ENCODE results near the gene PCSK9. TPM values are rescaled to one million over a fixed set of nuclear protein-coding genes. Genes with fewer than 3 reads are reported as not detected.

PCSK9 gene
- total and polyA plus RNA-seq, 2 donors = 0.05 to 0.09 TPM

DNA sequence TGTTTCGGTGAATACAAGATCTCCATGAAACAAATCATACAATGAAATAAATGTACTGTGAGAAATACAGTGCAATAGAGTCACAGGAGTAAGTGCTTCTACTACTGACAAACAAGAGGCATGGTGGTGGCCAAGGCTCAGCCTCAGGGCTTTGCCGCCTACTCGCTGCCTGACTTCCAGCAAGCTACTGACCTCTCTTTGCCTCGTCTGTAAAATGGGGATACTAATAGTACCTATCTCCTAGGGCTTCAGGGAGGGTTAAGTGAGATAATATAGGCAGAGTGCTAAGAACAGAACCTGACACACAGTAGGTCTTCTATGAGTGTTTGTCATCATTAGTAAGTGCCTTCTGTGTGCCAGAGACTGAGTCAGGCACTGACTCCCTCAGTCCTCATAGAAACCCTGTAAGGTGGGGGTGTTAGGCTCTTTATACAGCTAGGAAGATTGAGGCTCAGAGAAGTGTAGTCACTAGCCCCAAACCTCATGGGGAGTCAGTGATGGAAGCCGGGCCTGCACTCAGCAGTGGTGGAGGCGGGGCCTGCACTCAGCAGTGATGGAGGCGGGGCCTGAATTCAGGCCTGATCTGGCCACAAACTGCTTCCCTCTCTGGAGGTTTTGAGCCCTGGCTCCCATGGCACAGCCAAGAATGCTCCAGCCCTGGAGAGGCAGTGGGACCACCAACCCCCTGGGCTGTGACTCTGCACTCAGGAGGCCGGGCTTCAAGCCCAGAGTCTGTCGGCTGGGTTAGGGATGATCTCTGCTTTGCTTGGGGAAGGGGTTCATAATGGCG is 33.8 kb upstream of the PCSK9 start:
- H3K27me3 ChIP-seq (ENCODE audit: control insufficient read depth in 2 of 2, insufficient read depth in 1 of 2, low read length in 1 of 2) = peaks cover 0 to 6% of the 10 kb centered on the region in 2 donors
- 95% methylated on average over 10 of the region's 10 CpGs for WGBS

DNA sequence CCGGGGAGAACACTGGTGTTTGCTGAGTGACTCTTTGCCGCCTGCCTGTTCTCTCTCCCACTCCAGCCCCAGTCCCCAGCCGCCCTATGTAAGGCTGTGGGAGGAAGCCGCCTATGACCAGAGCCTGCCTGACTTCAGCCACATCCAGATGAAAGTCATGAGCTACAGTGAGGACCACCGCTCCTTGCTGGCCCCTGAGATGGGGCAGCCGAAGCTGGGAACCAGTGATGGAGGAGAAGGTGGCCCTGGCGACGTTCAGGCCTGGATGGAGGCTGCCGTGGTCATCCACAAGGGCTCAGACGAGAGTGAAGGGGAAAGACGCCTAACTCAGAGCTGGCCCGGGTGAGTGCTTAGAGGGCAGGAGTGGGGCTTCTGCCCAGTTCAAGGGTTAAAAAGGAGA is 32.4 kb upstream of the PCSK9 start:
- H3K36me3 ChIP-seq (ENCODE audit: control insufficient read depth in 2 of 2, insufficient read depth in 2 of 2, low read length in 1 of 2) = no peaks in the 10 kb centered on the region
- H3K27me3 ChIP-seq (ENCODE audit: control insufficient read depth in 2 of 2, insufficient read depth in 1 of 2, low read length in 1 of 2) = no peaks in the 10 kb centered on the region
- DNase-seq (ENCODE audit: low read depth in 6 of 9, low spot score in 9 of 9) = no peak
- H3K27ac ChIP-seq (ENCODE audit: low read depth in 1 of 2, low read length in 1 of 2) = no peak overlapping the region
- H3K4me3 ChIP-seq (ENCODE audit: low read length in 2 of 2) = no peak overlapping the region
- no peaks in the 10 kb centered on the region for H3K4me1 ChIP-seq (ENCODE audit: control insufficient read depth in 2 of 2, insufficient read depth in 2 of 2, low read length in 2 of 2)
- 97% methylated on average over 12 of the region's 12 CpGs for WGBS
- H3K9me3 ChIP-seq (ENCODE audit: control insufficient read depth in 2 of 2, insufficient read depth in 1 of 2, low read length in 1 of 2) = no peaks in the 10 kb centered on the region

More for the DNA sequence above, 33.8 kb upstream of the PCSK9 start:
- Histone ChIP-seq H3K36me3 (ENCODE audit: control insufficient read depth in 2 of 2, insufficient read depth in 2 of 2, low read length in 1 of 2) (no peaks in the 10 kb centered on the region), H3K9me3 (ENCODE audit: control insufficient read depth in 2 of 2, insufficient read depth in 1 of 2, low read length in 1 of 2) (no peaks in the 10 kb centered on the region), H3K4me1 (ENCODE audit: control insufficient read depth in 2 of 2, insufficient read depth in 2 of 2, low read length in 2 of 2) (no peaks in the 10 kb centered on the region), H3K4me3 (ENCODE audit: low read length in 2 of 2) (no peak overlapping the region), H3K27ac (ENCODE audit: low read depth in 1 of 2, low read length in 1 of 2) (no peak overlapping the region)
- no peak for DNase-seq (ENCODE audit: low read depth in 6 of 9, low spot score in 9 of 9)

DNA sequence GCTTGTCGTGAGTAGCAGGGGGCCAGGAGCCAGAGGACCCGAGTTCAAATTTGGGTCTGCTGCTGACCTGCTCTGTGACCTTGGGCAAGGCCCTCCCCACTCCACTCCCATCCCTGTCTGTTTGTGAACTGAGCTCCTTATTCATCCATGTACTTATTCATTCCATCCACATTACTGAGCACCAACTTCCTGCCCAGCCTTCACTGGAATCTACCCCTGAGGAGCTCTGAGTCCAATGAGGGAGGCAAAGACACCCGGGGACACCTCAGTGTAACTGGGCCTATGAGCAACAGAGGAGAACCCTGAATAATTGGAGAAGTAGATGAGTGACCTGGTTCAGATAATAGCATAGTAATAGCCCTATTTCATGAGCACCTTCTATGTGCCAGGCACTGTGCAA is 31.7 kb upstream of the PCSK9 start:
- H3K36me3 ChIP-seq (ENCODE audit: control insufficient read depth in 2 of 2, insufficient read depth in 2 of 2, low read length in 1 of 2) = no peaks in the 10 kb centered on the region
- no peaks in the 10 kb centered on the region for H3K4me1 ChIP-seq (ENCODE audit: control insufficient read depth in 2 of 2, insufficient read depth in 2 of 2, low read length in 2 of 2)
- H3K27me3 ChIP-seq (ENCODE audit: control insufficient read depth in 2 of 2, insufficient read depth in 1 of 2, low read length in 1 of 2) = no peaks in the 10 kb centered on the region
- H3K4me3 ChIP-seq (ENCODE audit: low read length in 2 of 2) = no peak overlapping the region
- WGBS = 93% methylated on average over 3 of the region's 3 CpGs
- no peak overlapping the region for H3K27ac ChIP-seq (ENCODE audit: low read depth in 1 of 2, low read length in 1 of 2)
- DNase-seq (ENCODE audit: low read depth in 6 of 9, low spot score in 9 of 9) = no peak
- no peaks in the 10 kb centered on the region for H3K9me3 ChIP-seq (ENCODE audit: control insufficient read depth in 2 of 2, insufficient read depth in 1 of 2, low read length in 1 of 2)

DNA sequence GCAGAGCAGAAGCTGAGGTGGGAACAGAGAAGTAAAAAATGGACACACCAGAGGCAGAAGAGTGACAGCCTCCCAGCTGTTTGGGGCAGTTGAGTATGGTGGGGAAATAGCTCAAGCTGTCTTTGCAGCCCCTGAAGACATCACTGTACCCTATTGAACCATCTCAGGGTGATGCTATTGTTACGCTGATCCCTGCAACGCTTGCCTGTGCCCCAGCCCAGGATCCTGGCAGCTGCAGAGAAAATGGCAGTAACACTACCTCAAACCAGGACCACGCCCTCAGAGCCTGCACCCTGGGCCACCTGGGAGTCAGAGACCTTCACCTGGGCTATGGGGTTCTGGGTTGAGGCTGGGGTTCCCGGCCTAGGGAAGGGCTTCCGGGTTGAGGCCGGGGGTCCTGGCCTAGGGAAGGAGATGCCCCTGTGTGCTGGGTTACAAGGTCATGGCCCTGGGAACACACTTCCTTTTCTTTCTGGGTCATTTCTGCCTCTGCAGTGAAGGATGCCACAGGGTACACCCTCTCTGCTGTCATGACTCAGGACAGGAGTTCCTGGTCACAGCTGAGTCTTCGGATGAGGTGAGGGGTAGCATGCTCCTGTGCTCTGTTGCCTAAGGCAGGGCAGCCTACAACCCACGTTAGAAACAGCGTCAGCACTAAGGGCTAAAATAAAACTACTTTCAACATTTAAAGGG is 29.0 kb upstream of the PCSK9 start:
- no peaks in the 10 kb centered on the region for H3K4me1 ChIP-seq (ENCODE audit: control insufficient read depth in 2 of 2, insufficient read depth in 2 of 2, low read length in 2 of 2)
- H3K9me3 ChIP-seq (ENCODE audit: control insufficient read depth in 2 of 2, insufficient read depth in 1 of 2, low read length in 1 of 2) = no peaks in the 10 kb centered on the region
- no peaks in the 10 kb centered on the region for H3K27me3 ChIP-seq (ENCODE audit: control insufficient read depth in 2 of 2, insufficient read depth in 1 of 2, low read length in 1 of 2)
- no peak overlapping the region for H3K27ac ChIP-seq (ENCODE audit: low read depth in 1 of 2, low read length in 1 of 2)
- no peak overlapping the region for H3K4me3 ChIP-seq (ENCODE audit: low read length in 2 of 2)
- 95% methylated on average over 9 of the region's 9 CpGs for WGBS
- DNase-seq (ENCODE audit: low read depth in 6 of 9, low spot score in 9 of 9) = no peak
- no peaks in the 10 kb centered on the region for H3K36me3 ChIP-seq (ENCODE audit: control insufficient read depth in 2 of 2, insufficient read depth in 2 of 2, low read length in 1 of 2)

DNA sequence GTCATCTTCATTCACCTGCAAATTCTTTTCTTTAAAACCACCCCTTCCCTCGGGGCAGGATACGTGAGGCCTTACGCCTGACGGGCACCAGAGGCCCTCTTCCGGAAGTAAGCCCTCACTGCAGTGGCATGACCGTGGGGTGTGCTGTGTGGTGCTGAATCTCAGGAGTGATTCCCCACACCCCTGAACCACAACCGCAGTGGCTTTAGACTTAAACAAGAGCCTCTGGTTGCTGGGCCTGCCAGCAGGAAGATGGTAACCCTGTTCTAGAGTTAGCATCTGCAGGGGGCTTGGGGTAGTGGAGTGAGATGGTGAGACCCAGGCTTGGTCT is 28.5 kb upstream of the PCSK9 start:
- no peak overlapping the region for H3K4me3 ChIP-seq (ENCODE audit: low read length in 2 of 2)
- no peaks in the 10 kb centered on the region for H3K9me3 ChIP-seq (ENCODE audit: control insufficient read depth in 2 of 2, insufficient read depth in 1 of 2, low read length in 1 of 2)
- no peaks in the 10 kb centered on the region for H3K36me3 ChIP-seq (ENCODE audit: control insufficient read depth in 2 of 2, insufficient read depth in 2 of 2, low read length in 1 of 2)
- H3K4me1 ChIP-seq (ENCODE audit: control insufficient read depth in 2 of 2, insufficient read depth in 2 of 2, low read length in 2 of 2) = no peaks in the 10 kb centered on the region
- H3K27ac ChIP-seq (ENCODE audit: low read depth in 1 of 2, low read length in 1 of 2) = no peak overlapping the region
- H3K27me3 ChIP-seq (ENCODE audit: control insufficient read depth in 2 of 2, insufficient read depth in 1 of 2, low read length in 1 of 2) = peaks cover 0 to 3% of the 10 kb centered on the region in 2 donors
- DNase-seq (ENCODE audit: low read depth in 6 of 9, low spot score in 9 of 9) = no peak
- 89% methylated on average over 7 of the region's 7 CpGs for WGBS

DNA sequence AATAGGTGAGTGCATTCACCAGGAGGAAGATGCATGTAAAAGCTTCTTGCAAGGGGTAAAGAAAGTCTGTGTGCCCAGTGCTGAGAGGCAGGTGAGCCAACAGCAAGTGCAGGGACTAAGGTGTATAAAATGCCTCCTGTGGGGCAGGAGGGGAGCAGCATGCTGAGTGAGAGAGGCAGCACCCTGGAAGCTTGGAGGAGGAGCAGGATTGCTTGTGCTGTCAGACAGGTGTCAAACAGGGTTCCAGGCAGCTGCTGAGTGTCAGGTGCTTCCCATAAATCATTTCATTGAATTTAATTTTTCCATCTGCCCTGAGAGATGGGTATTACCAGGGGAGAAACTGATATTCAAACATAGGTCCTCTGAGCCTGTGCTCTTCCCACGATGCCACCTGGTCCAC is 26.7 kb upstream of the PCSK9 start:
- H3K4me1 ChIP-seq (ENCODE audit: control insufficient read depth in 2 of 2, insufficient read depth in 2 of 2, low read length in 2 of 2) = no peaks in the 10 kb centered on the region
- H3K9me3 ChIP-seq (ENCODE audit: control insufficient read depth in 2 of 2, insufficient read depth in 1 of 2, low read length in 1 of 2) = no peaks in the 10 kb centered on the region
- H3K27me3 ChIP-seq (ENCODE audit: control insufficient read depth in 2 of 2, insufficient read depth in 1 of 2, low read length in 1 of 2) = peaks cover 0 to 4% of the 10 kb centered on the region in 2 donors
- no peak overlapping the region for H3K4me3 ChIP-seq (ENCODE audit: low read length in 2 of 2)
- DNase-seq (ENCODE audit: low read depth in 6 of 9, low spot score in 9 of 9) = no peak
- H3K27ac ChIP-seq (ENCODE audit: low read depth in 1 of 2, low read length in 1 of 2) = no peak overlapping the region
- WGBS = 90% methylated on average over 1 of the region's 1 CpG
- H3K36me3 ChIP-seq (ENCODE audit: control insufficient read depth in 2 of 2, insufficient read depth in 2 of 2, low read length in 1 of 2) = no peaks in the 10 kb centered on the region

DNA sequence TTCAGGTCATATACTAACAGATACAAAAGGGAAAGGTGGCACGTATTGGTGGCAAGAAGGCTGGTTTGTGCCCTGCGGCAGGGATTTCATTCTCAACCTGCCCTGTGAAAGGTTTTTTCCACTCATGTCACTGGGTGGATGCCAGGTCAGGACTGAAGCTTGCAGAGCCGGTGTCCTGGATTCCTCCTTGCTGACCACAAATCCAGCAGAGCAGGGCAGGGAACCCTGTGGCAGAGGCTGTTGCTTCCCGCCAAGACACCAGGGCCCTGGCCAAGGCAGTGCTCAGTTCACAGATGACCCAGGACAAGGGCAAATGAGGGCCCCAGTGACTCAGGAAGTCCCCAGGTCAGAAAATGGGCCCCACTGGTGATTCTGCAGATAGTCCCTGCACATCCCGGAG is 24.2 kb upstream of the PCSK9 start:
- DNase-seq (ENCODE audit: low read depth in 6 of 9, low spot score in 9 of 9) = no peak

DNA sequence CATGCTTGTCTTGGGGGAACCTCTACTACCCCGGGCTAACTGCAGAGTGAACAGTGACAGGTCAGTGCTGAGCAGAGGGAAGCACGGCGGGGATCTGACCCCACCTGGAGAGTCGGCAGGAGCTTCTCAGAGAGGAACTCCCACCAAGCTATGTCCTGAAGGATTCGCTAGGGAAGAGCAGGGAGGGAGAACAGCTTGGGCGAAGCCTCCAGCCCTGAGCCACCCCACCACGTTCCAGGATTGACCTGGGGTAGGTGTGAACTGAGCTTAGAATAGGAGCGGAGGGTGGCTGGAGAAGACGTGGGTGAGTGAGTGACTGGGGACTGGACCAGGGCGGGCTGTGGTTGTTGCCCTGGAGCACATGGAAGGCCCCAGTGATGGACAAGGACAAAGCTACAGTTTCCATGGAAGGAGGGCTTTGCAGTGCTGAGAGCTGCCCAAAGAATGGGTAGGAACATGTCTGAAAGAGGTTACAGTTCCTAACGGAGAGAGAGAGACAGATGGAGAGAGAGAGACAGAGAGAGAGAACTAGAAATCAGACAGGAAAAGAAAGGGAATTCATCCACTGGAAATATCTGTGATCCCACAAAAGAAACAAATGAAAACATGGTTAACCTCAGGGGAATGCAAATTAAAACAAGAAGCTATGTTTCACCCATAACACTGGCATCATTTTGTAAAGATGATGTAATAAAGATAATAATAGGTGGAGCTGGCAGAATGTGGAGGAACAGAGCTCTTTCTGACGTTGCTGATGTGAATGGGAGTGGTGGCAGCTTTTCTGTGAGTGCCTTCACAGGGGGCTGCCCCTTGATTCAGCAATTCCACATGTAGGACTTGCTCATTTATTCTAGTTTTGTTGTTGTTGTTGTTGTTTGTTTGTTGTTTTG is 23.4 kb upstream of the PCSK9 start:
- no peak overlapping the region for H3K4me3 ChIP-seq (ENCODE audit: low read length in 2 of 2)
- WGBS = 84% methylated on average over 12 of the region's 12 CpGs
- no peaks in the 10 kb centered on the region for H3K4me1 ChIP-seq (ENCODE audit: control insufficient read depth in 2 of 2, insufficient read depth in 2 of 2, low read length in 2 of 2)
- H3K36me3 ChIP-seq (ENCODE audit: control insufficient read depth in 2 of 2, insufficient read depth in 2 of 2, low read length in 1 of 2) = no peaks in the 10 kb centered on the region
- no peak for DNase-seq (ENCODE audit: low read depth in 6 of 9, low spot score in 9 of 9)
- H3K27ac ChIP-seq (ENCODE audit: low read depth in 1 of 2, low read length in 1 of 2) = no peak overlapping the region
- no peaks in the 10 kb centered on the region for H3K9me3 ChIP-seq (ENCODE audit: control insufficient read depth in 2 of 2, insufficient read depth in 1 of 2, low read length in 1 of 2)
- peaks cover 0 to 11% of the 10 kb centered on the region in 2 donors for H3K27me3 ChIP-seq (ENCODE audit: control insufficient read depth in 2 of 2, insufficient read depth in 1 of 2, low read length in 1 of 2)

More for the DNA sequence above, 24.2 kb upstream of the PCSK9 start:
- 94% methylated on average over 5 of the region's 5 CpGs for WGBS
- Histone ChIP-seq H3K27me3 (ENCODE audit: control insufficient read depth in 2 of 2, insufficient read depth in 1 of 2, low read length in 1 of 2) (peaks cover 0 to 9% of the 10 kb centered on the region in 2 donors), H3K9me3 (ENCODE audit: control insufficient read depth in 2 of 2, insufficient read depth in 1 of 2, low read length in 1 of 2) (no peaks in the 10 kb centered on the region), H3K27ac (ENCODE audit: low read depth in 1 of 2, low read length in 1 of 2) (no peak overlapping the region), H3K4me1 (ENCODE audit: control insufficient read depth in 2 of 2, insufficient read depth in 2 of 2, low read length in 2 of 2) (no peaks in the 10 kb centered on the region), H3K4me3 (ENCODE audit: low read length in 2 of 2) (no peak overlapping the region), H3K36me3 (ENCODE audit: control insufficient read depth in 2 of 2, insufficient read depth in 2 of 2, low read length in 1 of 2) (no peaks in the 10 kb centered on the region)

DNA sequence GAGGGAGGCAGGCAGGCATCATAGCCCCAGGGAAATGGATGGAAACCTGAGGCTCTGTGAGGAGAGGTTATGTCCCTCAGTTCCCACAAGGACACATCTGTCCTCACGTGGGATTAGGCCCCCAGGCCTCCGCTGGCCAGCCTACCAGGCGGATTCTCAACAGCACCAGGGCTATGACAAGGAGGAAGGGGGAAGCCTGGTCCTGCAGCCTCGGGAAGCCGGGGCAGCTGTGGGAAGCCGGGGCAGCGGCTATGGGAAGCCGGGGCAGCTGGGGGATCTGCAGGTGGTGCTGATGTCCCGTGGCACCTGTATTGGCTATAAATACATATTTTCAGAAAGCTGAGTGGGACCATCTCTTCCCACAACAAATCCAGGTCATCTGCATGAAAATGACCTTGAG is 21.0 kb upstream of the PCSK9 start:
- Histone ChIP-seq H3K4me3 (ENCODE audit: low read length in 2 of 2) (no peak overlapping the region), H3K27ac (ENCODE audit: low read depth in 1 of 2, low read length in 1 of 2) (no peak overlapping the region), H3K9me3 (ENCODE audit: control insufficient read depth in 2 of 2, insufficient read depth in 1 of 2, low read length in 1 of 2) (no peaks in the 10 kb centered on the region), H3K36me3 (ENCODE audit: control insufficient read depth in 2 of 2, insufficient read depth in 2 of 2, low read length in 1 of 2) (no peaks in the 10 kb centered on the region), H3K27me3 (ENCODE audit: control insufficient read depth in 2 of 2, insufficient read depth in 1 of 2, low read length in 1 of 2) (peaks cover 0 to 11% of the 10 kb centered on the region in 2 donors), H3K4me1 (ENCODE audit: control insufficient read depth in 2 of 2, insufficient read depth in 2 of 2, low read length in 2 of 2) (no peaks in the 10 kb centered on the region)
- DNase-seq (ENCODE audit: low read depth in 6 of 9, low spot score in 9 of 9) = no peak
- 94% methylated on average over 9 of the region's 9 CpGs for WGBS

All from thymus (tissue), 11 donors.